Measurements from ENCODE around the gene PTPRN2.
"Not testable (repeated sequence)": the region's sequence is repeated elsewhere in the genome, so short reads cannot be mapped to it uniquely, and the experiment has no call there.

PTPRN2 gene

DNA sequence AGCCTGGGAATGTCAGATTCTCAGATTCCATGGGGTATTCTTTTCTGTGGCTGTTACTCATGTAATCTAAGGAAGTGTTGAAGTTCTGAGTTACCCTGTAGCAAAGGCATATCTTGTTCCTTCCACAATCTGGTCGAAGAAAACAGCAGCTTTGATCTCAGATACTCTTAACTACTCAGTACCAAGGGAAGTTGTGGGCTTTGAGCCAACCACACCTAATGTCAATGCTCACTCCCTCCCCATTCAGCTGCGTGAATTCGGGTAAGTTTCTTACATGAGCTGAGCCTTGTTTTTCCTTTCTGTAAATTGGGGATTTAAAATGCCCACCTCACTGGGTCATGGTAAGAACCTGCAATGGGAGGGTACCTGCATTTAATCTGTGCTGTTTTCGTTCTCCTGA lies 52.5 kb downstream of the PTPRN2 start:
- H3K4me3 ChIP-seq (ENCODE audit: low read depth in 1 of 2, low read length in 2 of 2), result no peak overlapping the region
- no peaks in the 10 kb centered on the region for H3K9me3 ChIP-seq (ENCODE audit: low read length)
- no peaks in the 10 kb centered on the region for H3K36me3 ChIP-seq (ENCODE audit: insufficient read depth, low read length)
- H3K27ac ChIP-seq (ENCODE audit: low read depth, low read length), result no peak overlapping the region
- no peaks in the 10 kb centered on the region for H3K4me1 ChIP-seq (ENCODE audit: insufficient read depth, low read length)
- no peak overlapping the region for H3K9ac ChIP-seq (ENCODE audit: low read length)
- no peaks in the 10 kb centered on the region for H3K27me3 ChIP-seq (ENCODE audit: control insufficient read depth in 1 of 2, insufficient read depth in 2 of 2, low read length in 2 of 2)

GRCh38 chr7:158534598-158534997 lies 53.0 kb downstream of the PTPRN2 start:
- Histone ChIP-seq H3K36me3 (ENCODE audit: insufficient read depth, low read length) (no peaks in the 10 kb centered on the region), H3K9ac (ENCODE audit: low read length) (no peak overlapping the region), H3K27ac (ENCODE audit: low read depth, low read length) (no peak overlapping the region), H3K4me1 (ENCODE audit: insufficient read depth, low read length) (no peaks in the 10 kb centered on the region), H3K4me3 (ENCODE audit: low read depth in 1 of 2, low read length in 2 of 2) (no peak overlapping the region), H3K9me3 (ENCODE audit: low read length) (no peaks in the 10 kb centered on the region), H3K27me3 (ENCODE audit: control insufficient read depth in 1 of 2, insufficient read depth in 2 of 2, low read length in 2 of 2) (no peaks in the 10 kb centered on the region)

DNA sequence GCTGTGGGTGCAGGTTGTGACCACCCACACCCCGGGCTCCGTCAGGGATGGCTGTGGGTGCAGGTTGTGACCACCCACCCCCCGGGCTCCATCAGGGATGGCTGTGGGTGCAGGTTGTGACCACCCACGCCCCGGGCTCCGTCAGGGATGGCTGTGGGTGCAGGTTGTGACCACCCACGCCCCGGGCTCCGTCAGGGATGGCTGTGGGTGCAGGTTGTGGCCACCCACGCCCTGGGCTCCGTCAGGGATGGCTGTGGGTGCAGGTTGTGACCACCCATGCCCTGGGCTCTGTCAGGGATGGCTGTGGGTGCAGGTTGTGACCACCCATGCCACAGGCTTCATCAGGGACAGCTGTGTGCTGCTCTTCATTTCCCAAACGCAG lies 53.5 kb downstream of the PTPRN2 start:
- not testable (repeated sequence) for H3K4me3 ChIP-seq (ENCODE audit: low read depth in 1 of 2, low read length in 2 of 2); H3K27me3 ChIP-seq (ENCODE audit: control insufficient read depth in 1 of 2, insufficient read depth in 2 of 2, low read length in 2 of 2); H3K27ac ChIP-seq (ENCODE audit: low read depth, low read length); H3K9ac ChIP-seq (ENCODE audit: low read length); H3K4me1 ChIP-seq (ENCODE audit: insufficient read depth, low read length); H3K9me3 ChIP-seq (ENCODE audit: low read length); H3K36me3 ChIP-seq (ENCODE audit: insufficient read depth, low read length)

DNA sequence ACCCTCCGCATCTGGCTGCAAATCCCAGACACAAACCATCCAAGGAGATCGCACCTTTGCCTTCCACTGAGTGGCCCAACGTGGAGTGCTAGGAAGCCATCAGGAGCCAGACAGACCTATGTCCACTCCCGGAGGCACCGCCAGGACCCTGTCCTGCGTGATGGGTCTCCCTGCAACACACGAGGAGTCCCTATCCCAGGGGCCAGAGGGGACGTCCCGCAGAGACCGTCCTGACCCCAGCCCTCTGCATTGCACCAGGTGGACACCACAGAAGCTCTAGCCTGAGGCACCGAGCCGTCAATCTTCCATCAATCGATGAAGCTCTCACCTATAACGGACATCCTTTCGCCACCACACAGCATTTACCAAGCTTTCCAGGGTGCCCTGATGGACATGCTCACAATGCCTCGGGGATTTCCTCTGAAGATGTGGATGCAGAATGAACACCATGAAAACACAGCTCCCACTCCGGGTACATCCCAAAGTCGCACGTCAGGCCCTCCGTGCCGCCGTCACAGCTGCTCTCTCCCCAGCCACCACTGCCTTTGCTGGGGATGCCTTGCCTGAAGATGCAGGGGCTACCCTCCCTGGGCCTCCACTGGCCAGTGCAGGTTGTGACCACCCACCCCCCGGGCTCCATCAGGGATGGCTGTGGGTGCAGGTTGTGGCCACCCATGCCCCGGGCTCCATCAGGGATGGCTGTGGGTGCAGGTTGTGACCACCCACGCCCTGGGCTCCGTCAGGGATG lies 54.1 kb downstream of the PTPRN2 start:
- Histone ChIP-seq H3K36me3 (ENCODE audit: insufficient read depth, low read length) (no peaks in the 10 kb centered on the region), H3K9me3 (ENCODE audit: low read length) (no peaks in the 10 kb centered on the region), H3K4me3 (ENCODE audit: low read depth in 1 of 2, low read length in 2 of 2) (no peak overlapping the region), H3K27ac (ENCODE audit: low read depth, low read length) (no peak overlapping the region), H3K4me1 (ENCODE audit: insufficient read depth, low read length) (no peaks in the 10 kb centered on the region), H3K9ac (ENCODE audit: low read length) (no peak overlapping the region), H3K27me3 (ENCODE audit: control insufficient read depth in 1 of 2, insufficient read depth in 2 of 2, low read length in 2 of 2) (no peaks in the 10 kb centered on the region)

DNA sequence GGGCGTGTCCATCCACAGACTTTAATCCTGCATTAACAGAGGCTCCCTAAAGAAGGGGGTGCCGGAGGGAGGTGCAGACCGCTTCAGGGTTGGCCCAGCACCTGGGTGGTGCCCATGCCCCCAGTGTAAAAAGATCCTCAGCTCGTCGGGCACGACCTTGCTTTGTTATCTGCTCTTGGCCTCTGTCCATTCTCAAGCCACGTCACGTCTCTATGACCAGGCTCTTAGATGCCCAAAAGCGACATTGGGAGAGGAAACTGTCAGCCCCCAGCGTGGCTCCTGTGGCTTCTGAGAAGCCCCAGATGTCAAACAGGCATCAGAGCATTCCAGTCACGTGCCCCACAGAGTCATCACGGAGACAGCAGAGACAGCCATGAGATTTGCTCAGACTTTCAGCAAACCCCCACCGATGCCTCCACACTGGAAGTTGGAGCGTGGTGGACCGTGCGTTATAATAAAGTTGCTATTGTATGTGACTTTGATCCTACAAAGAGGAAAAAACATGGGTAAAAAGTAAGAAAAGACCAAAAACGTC lies 55.5 kb downstream of the PTPRN2 start:
- no peaks in the 10 kb centered on the region for H3K9me3 ChIP-seq (ENCODE audit: low read length)
- H3K4me1 ChIP-seq (ENCODE audit: insufficient read depth, low read length), result no peaks in the 10 kb centered on the region
- no peaks in the 10 kb centered on the region for H3K36me3 ChIP-seq (ENCODE audit: insufficient read depth, low read length)
- H3K27me3 ChIP-seq (ENCODE audit: control insufficient read depth in 1 of 2, insufficient read depth in 2 of 2, low read length in 2 of 2), result no peaks in the 10 kb centered on the region
- no peak overlapping the region for H3K4me3 ChIP-seq (ENCODE audit: low read depth in 1 of 2, low read length in 2 of 2)
- H3K27ac ChIP-seq (ENCODE audit: low read depth, low read length), result no peak overlapping the region
- H3K9ac ChIP-seq (ENCODE audit: low read length), result no peak overlapping the region

DNA sequence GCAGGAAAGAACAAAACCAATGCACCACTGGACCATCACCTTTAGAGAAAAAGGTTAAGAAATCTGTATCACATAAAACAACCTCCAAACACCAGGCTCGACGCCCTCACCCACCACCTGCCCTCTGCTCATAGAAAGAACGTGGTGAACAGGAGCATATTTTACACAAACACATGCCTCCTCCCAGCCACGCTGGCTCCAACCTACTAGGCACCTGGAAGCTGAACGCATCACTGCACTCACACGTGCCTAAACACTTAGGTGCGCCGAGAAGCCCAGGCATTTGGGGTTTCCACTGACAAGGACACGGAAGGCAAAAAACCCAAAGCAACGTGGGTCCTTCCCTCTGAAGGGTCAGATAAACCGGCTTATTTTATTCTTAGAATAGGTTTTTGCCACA lies 56.0 kb downstream of the PTPRN2 start:
- no peaks in the 10 kb centered on the region for H3K4me1 ChIP-seq (ENCODE audit: insufficient read depth, low read length)
- no peaks in the 10 kb centered on the region for H3K9me3 ChIP-seq (ENCODE audit: low read length)
- no peaks in the 10 kb centered on the region for H3K36me3 ChIP-seq (ENCODE audit: insufficient read depth, low read length)
- H3K4me3 ChIP-seq (ENCODE audit: low read depth in 1 of 2, low read length in 2 of 2), result no peak overlapping the region
- no peak overlapping the region for H3K9ac ChIP-seq (ENCODE audit: low read length)
- no peaks in the 10 kb centered on the region for H3K27me3 ChIP-seq (ENCODE audit: control insufficient read depth in 1 of 2, insufficient read depth in 2 of 2, low read length in 2 of 2)
- H3K27ac ChIP-seq (ENCODE audit: low read depth, low read length), result no peak overlapping the region

DNA sequence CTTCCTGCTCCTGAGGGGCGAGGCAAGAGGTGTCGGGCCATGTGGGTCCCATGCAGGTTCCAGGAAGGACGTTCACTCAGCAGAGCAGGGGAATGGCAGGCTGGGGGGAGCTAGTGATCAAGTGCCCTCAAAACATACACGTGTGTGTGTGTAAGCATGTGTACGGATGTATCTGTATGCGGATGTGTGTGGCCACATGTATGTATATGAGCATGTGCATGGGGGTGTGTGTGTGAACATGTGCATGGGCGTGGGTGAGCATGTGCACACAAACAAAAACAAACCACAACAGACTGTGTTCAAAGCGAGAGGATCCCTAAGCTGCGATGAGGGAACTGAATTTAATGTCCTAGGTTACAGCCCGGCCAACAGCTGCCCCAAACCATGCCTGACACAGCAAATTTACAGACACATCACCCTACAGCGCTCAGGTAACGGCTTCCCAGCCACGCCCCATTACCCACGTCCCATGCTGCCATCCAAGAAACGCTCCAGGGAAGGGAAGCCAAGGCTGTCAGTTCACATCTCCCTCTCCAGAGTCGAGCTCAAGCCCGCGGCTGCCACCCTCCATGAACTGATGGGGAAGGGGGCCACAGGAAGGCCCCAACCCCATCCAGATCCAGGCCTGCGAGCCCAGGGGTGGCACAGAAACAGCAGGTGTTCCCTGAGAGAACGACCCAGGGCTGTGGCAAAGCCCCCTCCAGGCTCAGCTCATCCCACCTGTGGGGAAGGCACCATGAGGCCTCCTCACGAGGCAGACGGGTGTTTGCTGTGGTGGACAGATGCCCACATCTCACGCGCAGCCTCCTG lies 56.6 kb downstream of the PTPRN2 start:
- Histone ChIP-seq H3K27me3 (ENCODE audit: control insufficient read depth in 1 of 2, insufficient read depth in 2 of 2, low read length in 2 of 2) (no peaks in the 10 kb centered on the region), H3K9ac (ENCODE audit: low read length) (no peak overlapping the region), H3K27ac (ENCODE audit: low read depth, low read length) (no peak overlapping the region), H3K4me1 (ENCODE audit: insufficient read depth, low read length) (no peaks in the 10 kb centered on the region), H3K4me3 (ENCODE audit: low read depth in 1 of 2, low read length in 2 of 2) (no peak overlapping the region), H3K36me3 (ENCODE audit: insufficient read depth, low read length) (no peaks in the 10 kb centered on the region), H3K9me3 (ENCODE audit: low read length) (no peaks in the 10 kb centered on the region)

GRCh38 chr7:158529181-158530096 lies 58.2 kb downstream of the PTPRN2 start:
- no peak overlapping the region for H3K4me3 ChIP-seq (ENCODE audit: low read depth in 1 of 2, low read length in 2 of 2)
- H3K9ac ChIP-seq (ENCODE audit: low read length), result no peak overlapping the region
- H3K36me3 ChIP-seq (ENCODE audit: insufficient read depth, low read length), result no peaks in the 10 kb centered on the region
- H3K27me3 ChIP-seq (ENCODE audit: control insufficient read depth in 1 of 2, insufficient read depth in 2 of 2, low read length in 2 of 2), result no peaks in the 10 kb centered on the region
- no peaks in the 10 kb centered on the region for H3K4me1 ChIP-seq (ENCODE audit: insufficient read depth, low read length)
- no peak overlapping the region for H3K27ac ChIP-seq (ENCODE audit: low read depth, low read length)
- no peaks in the 10 kb centered on the region for H3K9me3 ChIP-seq (ENCODE audit: low read length)

DNA sequence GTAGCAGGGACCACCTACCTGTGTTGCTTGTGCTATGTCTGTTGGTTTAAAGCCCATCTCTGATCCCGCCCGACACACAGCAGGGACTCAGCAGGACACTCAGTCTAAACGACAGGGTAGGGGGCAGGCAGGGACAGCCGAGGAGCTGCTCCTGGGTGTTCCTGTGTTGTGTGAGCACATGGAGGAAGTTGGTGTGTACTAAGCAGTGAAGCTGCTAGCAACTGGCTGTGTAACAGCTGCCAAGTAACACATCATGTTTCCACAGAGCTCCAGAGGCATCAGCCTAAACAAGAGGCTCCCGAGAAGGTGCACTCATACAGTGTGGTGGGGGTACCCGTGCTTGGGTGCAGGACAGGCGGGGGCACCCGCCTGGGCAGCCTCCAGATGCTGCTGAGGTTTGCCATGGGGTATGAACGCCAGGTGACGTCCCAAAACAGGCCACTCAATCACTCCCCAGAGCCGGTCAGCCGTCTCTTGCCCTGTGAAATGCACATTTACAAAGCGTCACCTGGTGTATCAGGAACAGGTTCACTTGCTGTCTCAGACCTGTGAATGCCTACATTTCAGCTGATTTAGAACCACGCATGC lies 59.6 kb downstream of the PTPRN2 start:
- no peak overlapping the region for H3K27ac ChIP-seq (ENCODE audit: low read depth, low read length)
- no peaks in the 10 kb centered on the region for H3K36me3 ChIP-seq (ENCODE audit: insufficient read depth, low read length)
- no peak overlapping the region for H3K4me3 ChIP-seq (ENCODE audit: low read depth in 1 of 2, low read length in 2 of 2)
- no peaks in the 10 kb centered on the region for H3K4me1 ChIP-seq (ENCODE audit: insufficient read depth, low read length)
- H3K9ac ChIP-seq (ENCODE audit: low read length), result no peak overlapping the region
- no peaks in the 10 kb centered on the region for H3K9me3 ChIP-seq (ENCODE audit: low read length)
- H3K27me3 ChIP-seq (ENCODE audit: control insufficient read depth in 1 of 2, insufficient read depth in 2 of 2, low read length in 2 of 2), result no peaks in the 10 kb centered on the region

GRCh38 chr7:158527495-158527894 lies 60.1 kb downstream of the PTPRN2 start:
- Histone ChIP-seq H3K4me1 (ENCODE audit: insufficient read depth, low read length) (no peaks in the 10 kb centered on the region), H3K27me3 (ENCODE audit: control insufficient read depth in 1 of 2, insufficient read depth in 2 of 2, low read length in 2 of 2) (no peaks in the 10 kb centered on the region), H3K9ac (ENCODE audit: low read length) (no peak overlapping the region), H3K27ac (ENCODE audit: low read depth, low read length) (no peak overlapping the region), H3K4me3 (ENCODE audit: low read depth in 1 of 2, low read length in 2 of 2) (no peak overlapping the region), H3K9me3 (ENCODE audit: low read length) (no peaks in the 10 kb centered on the region), H3K36me3 (ENCODE audit: insufficient read depth, low read length) (no peaks in the 10 kb centered on the region)

DNA sequence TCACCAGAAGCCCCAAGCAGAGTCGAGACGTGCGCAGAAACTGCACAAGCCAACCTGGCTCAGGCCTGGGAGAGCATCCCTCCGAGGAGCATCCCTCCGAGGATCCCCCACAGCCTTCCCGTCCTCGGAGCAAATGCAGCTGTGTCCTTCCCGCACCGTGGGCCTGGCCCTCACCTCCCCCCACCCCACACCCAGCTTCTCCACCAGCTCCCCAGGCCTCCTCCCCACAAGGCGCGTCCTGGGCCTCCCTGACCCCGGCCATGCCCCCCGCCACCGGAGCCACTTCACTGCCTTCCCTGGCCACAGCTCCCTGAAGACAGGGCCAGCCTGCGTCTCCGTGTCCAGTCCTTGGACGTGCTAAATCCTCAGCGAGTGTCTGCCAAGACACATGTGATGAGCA lies 60.6 kb downstream of the PTPRN2 start:
- no peaks in the 10 kb centered on the region for H3K27me3 ChIP-seq (ENCODE audit: control insufficient read depth in 1 of 2, insufficient read depth in 2 of 2, low read length in 2 of 2)
- no peaks in the 10 kb centered on the region for H3K36me3 ChIP-seq (ENCODE audit: insufficient read depth, low read length)
- no peak overlapping the region for H3K9ac ChIP-seq (ENCODE audit: low read length)
- H3K4me1 ChIP-seq (ENCODE audit: insufficient read depth, low read length), result no peaks in the 10 kb centered on the region
- H3K9me3 ChIP-seq (ENCODE audit: low read length), result no peaks in the 10 kb centered on the region
- no peak overlapping the region for H3K4me3 ChIP-seq (ENCODE audit: low read depth in 1 of 2, low read length in 2 of 2)
- H3K27ac ChIP-seq (ENCODE audit: low read depth, low read length), result no peak overlapping the region

All from muscle layer of colon (tissue), 2 donors.